Astrocyte (in vitro differentiated cells and primary cell): ENCODE results near the gene MIS18A. TPM values are rescaled to one million over a fixed set of nuclear protein-coding genes. Genes with fewer than 3 reads are reported as not detected.

ENCODE experiments used
- DNase-seq: peaks from one replicate; pipeline ENCODE4 v3.0.0-alpha.2; 2010; ENCODE audit warnings: low read depth
- FAIRE-seq: peaks from 2 replicates; lab custom pipeline; 2011; peaks lifted over from hg19 to GRCh38; lab: Jason Lieb, UNC
- H2AFZ ChIP-seq: 2 replicates; pipeline ENCODE4 v1.6.0; 2012; ENCODE audit warnings: low read depth, low read length, inconsistent platforms
- H3K27ac ChIP-seq: 2 replicates; pipeline ENCODE4 v1.5.1; 2011; ENCODE audit warnings: low read depth, low read length, inconsistent platforms
- H3K27me3 ChIP-seq: 2 replicates; pipeline ENCODE4 v1.6.0; 2011; ENCODE audit warnings: low read length, inconsistent platforms; ENCODE audit not compliant: insufficient read depth
- H3K36me3 ChIP-seq: 2 replicates; pipeline ENCODE4 v1.5.1; 2011; ENCODE audit warnings: low read length, inconsistent platforms; ENCODE audit not compliant: insufficient read depth
- H3K4me1 ChIP-seq: 2 replicates; pipeline ENCODE4 v1.5.1; 2011; ENCODE audit warnings: low read length, inconsistent platforms; ENCODE audit not compliant: insufficient read depth
- H3K4me2 ChIP-seq: 2 replicates; pipeline ENCODE4 v1.6.0; 2012; ENCODE audit warnings: low read length, inconsistent platforms
- H3K4me3 ChIP-seq: 2 replicates; pipeline ENCODE4 v1.5.1; 2011; ENCODE audit warnings: low read depth, mild to moderate bottlenecking, low read length, inconsistent platforms; ENCODE audit not compliant: insufficient read depth
- H3K79me2 ChIP-seq: 2 replicates; pipeline ENCODE4 v1.6.0; 2012; ENCODE audit warnings: mild to moderate bottlenecking, low read length, inconsistent platforms; ENCODE audit not compliant: insufficient read depth
- H3K9ac ChIP-seq: 2 replicates; pipeline ENCODE4 v1.6.0; 2012; ENCODE audit warnings: mild to moderate bottlenecking, low read length, inconsistent platforms
- H3K9me3 ChIP-seq: 2 replicates; pipeline ENCODE4 v1.5.1; 2012; ENCODE audit warnings: low read depth, mild to moderate bottlenecking, low read length, inconsistent platforms; ENCODE audit not compliant: insufficient read depth
- H4K20me1 ChIP-seq: 2 replicates; pipeline ENCODE4 v1.6.0; 2012; ENCODE audit warnings: low read length, inconsistent platforms; ENCODE audit not compliant: insufficient read depth
- H3K27ac Mint-ChIP-seq: one replicate; pipeline ENCODE4 v1.8.0; 2021; ENCODE audit warnings: mild to moderate bottlenecking, mixed read lengths; ENCODE audit not compliant: unreplicated experiment
- H3K27me3 Mint-ChIP-seq: one replicate; pipeline ENCODE4 v1.8.0; 2021; ENCODE audit warnings: low read depth, mixed read lengths; ENCODE audit not compliant: unreplicated experiment
- H3K36me3 Mint-ChIP-seq: one replicate; pipeline ENCODE4 v1.8.0; 2021; ENCODE audit warnings: low read depth, mixed read lengths; ENCODE audit not compliant: unreplicated experiment
- H3K4me1 Mint-ChIP-seq: one replicate; pipeline ENCODE4 v1.8.0; 2021; ENCODE audit warnings: low read depth, mixed read lengths; ENCODE audit not compliant: unreplicated experiment
- H3K4me3 Mint-ChIP-seq: one replicate; pipeline ENCODE4 v1.8.0; 2021; ENCODE audit warnings: mild to moderate bottlenecking, moderate library complexity, mixed read lengths; ENCODE audit not compliant: unreplicated experiment
- H3K9me3 Mint-ChIP-seq: one replicate; pipeline ENCODE4 v1.8.0; 2021; ENCODE audit warnings: mild to moderate bottlenecking, mixed read lengths; ENCODE audit not compliant: unreplicated experiment
- CTCF ChIP-seq: IDR thresholded peaks from 2 replicates; pipeline ENCODE4 v1.5.1; 2011; ENCODE audit warnings: low read depth, mild to moderate bottlenecking, inconsistent platforms, low read length, moderate library complexity; ENCODE audit not compliant: insufficient read depth
- EZH2 ChIP-seq: IDR thresholded peaks from 2 replicates; pipeline ENCODE4 v1.6.1; 2012; ENCODE audit warnings: mild to moderate bottlenecking, low read length, inconsistent platforms; ENCODE audit not compliant: insufficient read depth
- total RNA-seq: library from RNA; stranded (reverse); gene quantifications from 2 replicates; pipeline ENCODE4 v1.2.1, GENCODE V29; 2021

Gene MIS18A
- total RNA-seq, 1 donor from 2014 or later = 8.0 TPM

GRCh38 chr21:32281531-32281930 is 2.7 kb upstream of the MIS18A start:
- Histone ChIP-seq H3K4me1 (peaks cover 12% of the 10 kb centered on the region), H3K9ac (no peak overlapping the region), H3K4me2 (no peak overlapping the region), H3K4me3 (no peak overlapping the region), H3K79me2 (peaks cover 17% of the 10 kb centered on the region), H3K9me3 (no peaks in the 10 kb centered on the region), H4K20me1 (no peaks in the 10 kb centered on the region), H3K36me3 (no peaks in the 10 kb centered on the region), H3K27ac (no peak overlapping the region), H2AFZ (no peak overlapping the region), H3K27me3 (no peaks in the 10 kb centered on the region)
- H3K36me3 Mint-ChIP-seq = peaks cover 1% of the 10 kb centered on the region
- DNase-seq = peak; percentile 18
- H3K27ac Mint-ChIP-seq = no peak overlapping the region
- H3K4me1 Mint-ChIP-seq = no peaks in the 10 kb centered on the region
- peaks cover 2% of the 10 kb centered on the region for H3K9me3 Mint-ChIP-seq
- no peak for TF ChIP-seq CTCF
- no peak for TF ChIP-seq EZH2
- H3K27me3 Mint-ChIP-seq = no peaks in the 10 kb centered on the region
- no peak overlapping the region for H3K4me3 Mint-ChIP-seq
- FAIRE-seq = no peak

- H3K9me3 Mint-ChIP-seq = no peaks in the 10 kb centered on the region
- peaks cover 12% of the 10 kb centered on the region for H3K4me1 ChIP-seq
- DNase-seq (no peak), FAIRE-seq (no peak)
- no peaks in the 10 kb centered on the region for H3K36me3 Mint-ChIP-seq
- H3K27ac ChIP-seq = peak overlapping the region; percentile 60
- no peaks in the 10 kb centered on the region for H4K20me1 ChIP-seq
- peak overlapping the region; percentile 89 for H3K4me3 ChIP-seq
- H3K27me3 Mint-ChIP-seq = no peaks in the 10 kb centered on the region
- H2AFZ ChIP-seq = peak overlapping the region; percentile 68
- no peaks in the 10 kb centered on the region for H3K9me3 ChIP-seq
- peak overlapping the region; percentile 78 for H3K9ac ChIP-seq
- peak overlapping the region; percentile 55 for H3K27ac Mint-ChIP-seq
- TF ChIP-seq CTCF = no peak
- TF ChIP-seq EZH2 = no peak
- no peaks in the 10 kb centered on the region for H3K4me1 Mint-ChIP-seq
- H3K27me3 ChIP-seq = no peaks in the 10 kb centered on the region
- H3K4me3 Mint-ChIP-seq = peak overlapping the region; percentile 97
- peak overlapping the region; percentile 94 for H3K4me2 ChIP-seq
- H3K79me2 ChIP-seq = peaks cover 17% of the 10 kb centered on the region
- no peaks in the 10 kb centered on the region for H3K36me3 ChIP-seq
Measured at GRCh38 chr21:32279377-32279680, 480 bp upstream of the MIS18A start.

DNA sequence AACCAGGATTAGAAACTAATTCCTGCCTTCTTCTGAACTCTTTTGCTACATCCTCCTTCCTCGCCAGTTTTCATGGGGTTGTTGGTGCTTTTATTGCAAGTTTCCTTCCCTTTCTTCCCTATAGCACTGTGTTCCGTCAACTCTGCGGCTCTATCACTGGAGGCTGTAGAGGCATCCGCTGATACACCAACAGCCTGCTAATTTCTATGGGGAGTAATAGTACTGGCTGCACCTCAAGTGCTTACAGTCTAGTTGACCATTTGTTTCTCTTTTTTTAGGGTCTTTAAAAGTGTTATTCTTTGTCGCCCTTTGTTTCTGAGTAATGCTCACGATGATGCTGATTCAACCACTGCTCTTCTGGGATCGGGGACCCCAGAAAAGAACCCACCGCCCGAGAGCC is 746 bp downstream of the MIS18A start:
- peaks cover 17% of the 10 kb centered on the region for H3K79me2 ChIP-seq
- Mint-ChIP-seq H3K36me3 (no peaks in the 10 kb centered on the region), H3K4me1 (no peaks in the 10 kb centered on the region), H3K27me3 (no peaks in the 10 kb centered on the region), H3K9me3 (no peaks in the 10 kb centered on the region), H3K27ac (peak overlapping the region; percentile 75), H3K4me3 (peak overlapping the region; percentile 97)
- peaks cover 3% of the 10 kb centered on the region for H3K36me3 ChIP-seq
- peak overlapping the region; percentile 93 for H2AFZ ChIP-seq
- FAIRE-seq = no peak
- peak overlapping the region; percentile 89 for H3K4me3 ChIP-seq
- H3K9ac ChIP-seq = peak overlapping the region; percentile 78
- H3K4me1 ChIP-seq = peaks cover 12% of the 10 kb centered on the region
- no peaks in the 10 kb centered on the region for H4K20me1 ChIP-seq
- H3K27me3 ChIP-seq = no peaks in the 10 kb centered on the region
- no peak for TF ChIP-seq CTCF
- TF ChIP-seq EZH2 = no peak
- no peaks in the 10 kb centered on the region for H3K9me3 ChIP-seq
- peak overlapping the region; percentile 94 for H3K4me2 ChIP-seq
- DNase-seq = no peak
- H3K27ac ChIP-seq = peak overlapping the region; percentile 53
